ENCODE measurements around the gene VEPH1. TPM values are rescaled to one million over a fixed set of nuclear protein-coding genes. Genes with fewer than 3 reads are reported as not detected.

VEPH1 gene
- total and polyA plus RNA-seq, 7 experiments from 2014 or later, result 0.22 to 0.48 TPM; not detected in 5

- H3K4me3 ChIP-seq (ENCODE audit: low read length), result no peak overlapping the region
- DNase-seq (no peak), ATAC-seq (no peak)
- no peaks in the 10 kb centered on the region for H3K36me3 ChIP-seq (ENCODE audit: control insufficient read depth in 2 of 3, insufficient read depth in 3 of 3, low read length in 3 of 3)
- no peaks in the 10 kb centered on the region for H3K9me3 ChIP-seq (ENCODE audit: control insufficient read depth in 2 of 3, low read length in 3 of 3)
- no peaks in the 10 kb centered on the region for H3K4me1 ChIP-seq (ENCODE audit: control insufficient read depth in 2 of 2, insufficient read depth in 2 of 2, low read length in 2 of 2)
- Mint-ChIP-seq H3K36me3 (no peaks in the 10 kb centered on the region), H3K9me3 (peaks cover 0 to 24% (median 9%) of the 10 kb centered on the region in 11 donors), H3K27me3 (peaks cover 0 to 7% (median 4%) of the 10 kb centered on the region in 5 donors), H3K4me3 (no peak overlapping the region), H3K27ac (no peak overlapping the region), H3K4me1 (no peaks in the 10 kb centered on the region)
- H3K27ac ChIP-seq (ENCODE audit: low read depth, low read length), result no peak overlapping the region
- intact Hi-C loops (cut with micrococcal nuclease), result no loop called here
- H3K27me3 ChIP-seq (ENCODE audit: control insufficient read depth in 2 of 2, insufficient read depth in 2 of 2, low read length in 2 of 2), result no peaks in the 10 kb centered on the region
- CTCF ChIA-PET, result no interaction called here
- POLR2A ChIA-PET, result no interaction called here
Observed at GRCh38 chr3:157423337-157423736, 79.9 kb downstream of the VEPH1 start.

GRCh38 chr3:157420606-157421130, 82.5 kb downstream of the VEPH1 start:
- POLR2A ChIA-PET, result no interaction called here
- Histone ChIP-seq H3K27me3 (ENCODE audit: control insufficient read depth in 2 of 2, insufficient read depth in 2 of 2, low read length in 2 of 2) (no peaks in the 10 kb centered on the region), H3K27ac (ENCODE audit: low read depth, low read length) (no peak overlapping the region), H3K4me1 (ENCODE audit: control insufficient read depth in 2 of 2, insufficient read depth in 2 of 2, low read length in 2 of 2) (no peaks in the 10 kb centered on the region), H3K9me3 (ENCODE audit: control insufficient read depth in 2 of 3, low read length in 3 of 3) (no peaks in the 10 kb centered on the region), H3K4me3 (ENCODE audit: low read length) (no peak overlapping the region), H3K36me3 (ENCODE audit: control insufficient read depth in 2 of 3, insufficient read depth in 3 of 3, low read length in 3 of 3) (no peaks in the 10 kb centered on the region)
- DNase-seq, result no peak
- no peaks in the 10 kb centered on the region for H3K36me3 Mint-ChIP-seq
- CTCF ChIA-PET, result no interaction called here
- no peak for ATAC-seq
- no peak overlapping the region for H3K27ac Mint-ChIP-seq
- H3K9me3 Mint-ChIP-seq, result peaks cover 0 to 21% (median 7%) of the 10 kb centered on the region in 11 donors
- no peak overlapping the region for H3K4me3 Mint-ChIP-seq
- intact Hi-C loops (cut with micrococcal nuclease), result no loop called here
- peaks cover 0 to 4% (median 1%) of the 10 kb centered on the region in 5 donors for H3K27me3 Mint-ChIP-seq
- no peaks in the 10 kb centered on the region for H3K4me1 Mint-ChIP-seq

- Histone ChIP-seq H3K36me3 (ENCODE audit: control insufficient read depth in 2 of 3, insufficient read depth in 3 of 3, low read length in 3 of 3) (no peaks in the 10 kb centered on the region), H3K27ac (ENCODE audit: low read depth, low read length) (no peak overlapping the region), H3K27me3 (ENCODE audit: control insufficient read depth in 2 of 2, insufficient read depth in 2 of 2, low read length in 2 of 2) (no peaks in the 10 kb centered on the region), H3K9me3 (ENCODE audit: control insufficient read depth in 2 of 3, low read length in 3 of 3) (no peaks in the 10 kb centered on the region), H3K4me3 (ENCODE audit: low read length) (no peak overlapping the region), H3K4me1 (ENCODE audit: control insufficient read depth in 2 of 2, insufficient read depth in 2 of 2, low read length in 2 of 2) (no peaks in the 10 kb centered on the region)
- H3K27ac Mint-ChIP-seq, result no peak overlapping the region
- DNase-seq (no peak), ATAC-seq (no peak)
- H3K27me3 Mint-ChIP-seq, result peaks cover 0 to 8% (median 0%) of the 10 kb centered on the region in 5 donors
- no peaks in the 10 kb centered on the region for H3K4me1 Mint-ChIP-seq
- intact Hi-C loops (cut with micrococcal nuclease), result no loop called here
- CTCF ChIA-PET, result no interaction called here
- H3K9me3 Mint-ChIP-seq, result peaks cover 0 to 14% (median 1%) of the 10 kb centered on the region in 11 donors
- H3K36me3 Mint-ChIP-seq, result no peaks in the 10 kb centered on the region
- H3K4me3 Mint-ChIP-seq, result no peak overlapping the region
- POLR2A ChIA-PET, result no interaction called here
Observed at GRCh38 chr3:157418104-157418503, 85.1 kb downstream of the VEPH1 start.

- H3K9me3 Mint-ChIP-seq, result peaks cover 0 to 14% (median 0%) of the 10 kb centered on the region in 11 donors
- peaks cover 0 to 8% (median 0%) of the 10 kb centered on the region in 5 donors for H3K27me3 Mint-ChIP-seq
- no peaks in the 10 kb centered on the region for H3K27me3 ChIP-seq (ENCODE audit: control insufficient read depth in 2 of 2, insufficient read depth in 2 of 2, low read length in 2 of 2)
- CTCF ChIA-PET, result no interaction called here
- no peaks in the 10 kb centered on the region for H3K4me1 ChIP-seq (ENCODE audit: control insufficient read depth in 2 of 2, insufficient read depth in 2 of 2, low read length in 2 of 2)
- no peak overlapping the region for H3K27ac Mint-ChIP-seq
- no peaks in the 10 kb centered on the region for H3K4me1 Mint-ChIP-seq
- DNase-seq, result no peak
- no peaks in the 10 kb centered on the region for H3K36me3 Mint-ChIP-seq
- H3K4me3 Mint-ChIP-seq, result no peak overlapping the region
- H3K36me3 ChIP-seq (ENCODE audit: control insufficient read depth in 2 of 3, insufficient read depth in 3 of 3, low read length in 3 of 3), result no peaks in the 10 kb centered on the region
- ATAC-seq, result no peak
- H3K27ac ChIP-seq (ENCODE audit: low read depth, low read length), result no peak overlapping the region
- intact Hi-C loops (cut with micrococcal nuclease), result no loop called here
- no peak overlapping the region for H3K4me3 ChIP-seq (ENCODE audit: low read length)
- POLR2A ChIA-PET, result no interaction called here
- H3K9me3 ChIP-seq (ENCODE audit: control insufficient read depth in 2 of 3, low read length in 3 of 3), result no peaks in the 10 kb centered on the region
Observed at GRCh38 chr3:157417247-157417646, 86.0 kb downstream of the VEPH1 start.

- intact Hi-C loops (cut with micrococcal nuclease), result no loop called here
- H3K4me1 Mint-ChIP-seq, result no peaks in the 10 kb centered on the region
- peaks cover 0 to 8% (median 0%) of the 10 kb centered on the region in 5 donors for H3K27me3 Mint-ChIP-seq
- H3K27ac ChIP-seq (ENCODE audit: low read depth, low read length), result no peak overlapping the region
- no peaks in the 10 kb centered on the region for H3K27me3 ChIP-seq (ENCODE audit: control insufficient read depth in 2 of 2, insufficient read depth in 2 of 2, low read length in 2 of 2)
- no peak overlapping the region for H3K27ac Mint-ChIP-seq
- ATAC-seq, result no peak
- ChIA-PET POLR2A (interaction anchor here (0.6 kb wide), 1 partner anchor 1797 kb away, joined by 3 read pairs; no protein-coding TSS in a partner anchor), CTCF (no interaction called here)
- H3K4me3 ChIP-seq (ENCODE audit: low read length), result no peak overlapping the region
- no peaks in the 10 kb centered on the region for H3K36me3 ChIP-seq (ENCODE audit: control insufficient read depth in 2 of 3, insufficient read depth in 3 of 3, low read length in 3 of 3)
- DNase-seq, result no peak
- peaks cover 0 to 14% (median 0%) of the 10 kb centered on the region in 11 donors for H3K9me3 Mint-ChIP-seq
- no peaks in the 10 kb centered on the region for H3K36me3 Mint-ChIP-seq
- H3K9me3 ChIP-seq (ENCODE audit: control insufficient read depth in 2 of 3, low read length in 3 of 3), result no peaks in the 10 kb centered on the region
- no peaks in the 10 kb centered on the region for H3K4me1 ChIP-seq (ENCODE audit: control insufficient read depth in 2 of 2, insufficient read depth in 2 of 2, low read length in 2 of 2)
- no peak overlapping the region for H3K4me3 Mint-ChIP-seq
Observed at GRCh38 chr3:157416347-157417087, 86.7 kb downstream of the VEPH1 start.

- H3K9me3 Mint-ChIP-seq, result peaks cover 0 to 14% (median 0%) of the 10 kb centered on the region in 11 donors
- DNase-seq (no peak), ATAC-seq (no peak)
- Histone ChIP-seq H3K27me3 (ENCODE audit: control insufficient read depth in 2 of 2, insufficient read depth in 2 of 2, low read length in 2 of 2) (no peaks in the 10 kb centered on the region), H3K4me1 (ENCODE audit: control insufficient read depth in 2 of 2, insufficient read depth in 2 of 2, low read length in 2 of 2) (no peaks in the 10 kb centered on the region), H3K27ac (ENCODE audit: low read depth, low read length) (no peak overlapping the region), H3K4me3 (ENCODE audit: low read length) (no peak overlapping the region), H3K9me3 (ENCODE audit: control insufficient read depth in 2 of 3, low read length in 3 of 3) (no peaks in the 10 kb centered on the region), H3K36me3 (ENCODE audit: control insufficient read depth in 2 of 3, insufficient read depth in 3 of 3, low read length in 3 of 3) (no peaks in the 10 kb centered on the region)
- CTCF ChIA-PET, result no interaction called here
- H3K27me3 Mint-ChIP-seq, result peaks cover 0 to 8% (median 0%) of the 10 kb centered on the region in 5 donors
- no peaks in the 10 kb centered on the region for H3K4me1 Mint-ChIP-seq
- peaks cover 0 to 6% (median 0%) of the 10 kb centered on the region in 5 donors for H3K36me3 Mint-ChIP-seq
- POLR2A ChIA-PET, result no interaction called here
- H3K27ac Mint-ChIP-seq, result no peak overlapping the region
- intact Hi-C loops (cut with micrococcal nuclease), result no loop called here
- H3K4me3 Mint-ChIP-seq, result no peak overlapping the region
Observed at GRCh38 chr3:157414861-157415260, 88.4 kb downstream of the VEPH1 start.

GRCh38 chr3:157412323-157412855, 90.8 kb downstream of the VEPH1 start:
- H3K4me3 ChIP-seq (ENCODE audit: low read length), result no peak overlapping the region
- peaks cover 0 to 8% (median 0%) of the 10 kb centered on the region in 5 donors for H3K27me3 Mint-ChIP-seq
- H3K36me3 Mint-ChIP-seq, result peaks cover 0 to 6% (median 0%) of the 10 kb centered on the region in 5 donors
- H3K9me3 ChIP-seq (ENCODE audit: control insufficient read depth in 2 of 3, low read length in 3 of 3), result no peaks in the 10 kb centered on the region
- intact Hi-C loops (cut with micrococcal nuclease), result no loop called here
- no peaks in the 10 kb centered on the region for H3K4me1 Mint-ChIP-seq
- H3K9me3 Mint-ChIP-seq, result peaks cover 0 to 2% (median 0%) of the 10 kb centered on the region in 11 donors
- H3K4me3 Mint-ChIP-seq, result no peak overlapping the region
- no peaks in the 10 kb centered on the region for H3K27me3 ChIP-seq (ENCODE audit: control insufficient read depth in 2 of 2, insufficient read depth in 2 of 2, low read length in 2 of 2)
- DNase-seq (no peak), ATAC-seq (no peak)
- H3K27ac ChIP-seq (ENCODE audit: low read depth, low read length), result no peak overlapping the region
- ChIA-PET CTCF (no interaction called here), POLR2A (no interaction called here)
- H3K36me3 ChIP-seq (ENCODE audit: control insufficient read depth in 2 of 3, insufficient read depth in 3 of 3, low read length in 3 of 3), result no peaks in the 10 kb centered on the region
- no peaks in the 10 kb centered on the region for H3K4me1 ChIP-seq (ENCODE audit: control insufficient read depth in 2 of 2, insufficient read depth in 2 of 2, low read length in 2 of 2)
- no peak overlapping the region for H3K27ac Mint-ChIP-seq
